Fibroblast of lung (primary cell): Measurements from ENCODE around the gene DAB1. TPM values are rescaled to one million over a fixed set of nuclear protein-coding genes. Genes with fewer than 3 reads are reported as not detected.

ENCODE experiments used
- DNase-seq, 2 donors: peaks; one replicate each; pipeline versions ENCODE4 v3.0.0 to v3.0.0-alpha.2; 2010; ENCODE audit warnings: low read depth in 2 of 2
- H2AFZ ChIP-seq: 2 replicates; pipeline ENCODE4 v1.5.1; 2012; ENCODE audit warnings: low read length, control low read depth, inconsistent platforms
- H3K27ac ChIP-seq: 2 replicates; pipeline ENCODE4 v1.5.1; 2011; ENCODE audit warnings: low read length, control low read depth; ENCODE audit not compliant: insufficient read depth
- H3K27me3 ChIP-seq: 2 replicates; pipeline ENCODE4 v1.5.1; 2011; ENCODE audit warnings: mild to moderate bottlenecking, low read length; ENCODE audit not compliant: control insufficient read depth, insufficient read depth
- H3K36me3 ChIP-seq: 2 replicates; pipeline ENCODE4 v1.5.1; 2011; ENCODE audit warnings: low read length; ENCODE audit not compliant: control insufficient read depth, insufficient read depth
- H3K4me1 ChIP-seq: 2 replicates; pipeline ENCODE4 v1.5.1; 2011; ENCODE audit warnings: low read length; ENCODE audit not compliant: control insufficient read depth, insufficient read depth; ENCODE audit errors: extremely low read depth
- H3K4me2 ChIP-seq: 2 replicates; pipeline ENCODE4 v1.5.1; 2011; ENCODE audit warnings: low read length, control low read depth; ENCODE audit not compliant: insufficient read depth; ENCODE audit errors: extremely low read depth
- H3K4me3 ChIP-seq, 4 experiments: fragments of 200-600 bp in 1 of 4; sonication (generic) in 1 of 4; replicated peaks in 1 of 4; 2 replicates each; pipeline ENCODE4 v1.5.1; 2011 to 2016; ENCODE audit warnings: low read length in 4 of 4, low read depth in 3 of 4, mild to moderate bottlenecking in 3 of 4, control low read depth in 2 of 4, inconsistent platforms in 1 of 4, mixed read lengths in 1 of 4; ENCODE audit not compliant: insufficient read depth in 1 of 4; ENCODE audit errors: control extremely low read depth in 1 of 4
- H3K79me2 ChIP-seq: 2 replicates; pipeline ENCODE4 v1.5.1; 2012; ENCODE audit warnings: mild to moderate bottlenecking, low read length, inconsistent platforms; ENCODE audit not compliant: control insufficient read depth, insufficient read depth
- H3K9ac ChIP-seq: 2 replicates; pipeline ENCODE4 v1.5.1; 2011; ENCODE audit warnings: mild to moderate bottlenecking, low read length, control low read depth; ENCODE audit not compliant: insufficient read depth
- H3K9me3 ChIP-seq: 2 replicates; pipeline ENCODE4 v1.5.1; 2012; ENCODE audit warnings: low read depth, low read length; ENCODE audit not compliant: control insufficient read depth, insufficient read depth
- H4K20me1 ChIP-seq: 2 replicates; pipeline ENCODE4 v1.5.1; 2011; ENCODE audit warnings: low read length; ENCODE audit not compliant: control insufficient read depth, insufficient read depth; ENCODE audit errors: extremely low read depth
- CTCF ChIP-seq, 2 donors: IDR thresholded peaks in 1 of 2; conservative IDR thresholded peaks in 1 of 2; 1 replicate in 1 of 2; 2 replicates in 1 of 2; pipeline ENCODE4 v1.5.1; 2011 to 2012; ENCODE audit warnings: low read length in 2 of 2, control low read depth in 1 of 2, inconsistent platforms in 1 of 2, low read depth in 1 of 2, mild to moderate bottlenecking in 1 of 2
- EZH2 ChIP-seq: IDR thresholded peaks from 2 replicates; pipeline ENCODE4 v1.5.1; 2012; ENCODE audit warnings: low read length, control low read depth, mild to moderate bottlenecking; ENCODE audit errors: missing control alignments
- polyA plus RNA-seq, 2 donors: library from polyadenylated mRNA; depleted of rRNA in 1 of 2; stranded (reverse) in 1 of 2; unstranded in 1 of 2; fragments of >200 nt; gene quantifications; 2 replicates each; pipeline ENCODE4 v1.2.1, GENCODE V29; 2011 to 2012; ENCODE audit warnings: missing spikeins in 1 of 2
- total RNA-seq: library from RNA; depleted of rRNA; stranded (reverse); fragments of >200 nt; gene quantifications from 2 replicates; pipeline ENCODE4 v1.2.1, GENCODE V29; 2014

Gene DAB1
- total and polyA plus RNA-seq, 2 donors (not counting 1 experiment from before 2014, with no cell fraction given), result 0.17 to 2.0 TPM

- Histone ChIP-seq H3K9me3 (no peaks in the 10 kb centered on the region), H3K27ac (no peak overlapping the region), H3K79me2 (no peaks in the 10 kb centered on the region), H2AFZ (no peak overlapping the region), H3K36me3 (no peaks in the 10 kb centered on the region), H3K9ac (no peak overlapping the region), H4K20me1 (no peaks in the 10 kb centered on the region), H3K4me1 (no peaks in the 10 kb centered on the region), H3K4me3 (no peak overlapping the region), H3K4me2 (no peak overlapping the region), H3K27me3 (no peaks in the 10 kb centered on the region)
- TF ChIP-seq EZH2 (no peak), CTCF (conservative IDR thresholded peaks at IDR 0.05 in 1 of 2, IDR thresholded peaks at IDR 0.05 in 1 of 2; ENCODE audit: low read depth in 1 of 2, low read length in 2 of 2) (no peak)
- DNase-seq, result no peak
Observed at GRCh38 chr1:57202241-57202640, 221.6 kb downstream of the DAB1 start.

GRCh38 chr1:57198912-57199311 lies 224.9 kb downstream of the DAB1 start:
- Histone ChIP-seq H3K36me3 (no peaks in the 10 kb centered on the region), H3K4me2 (no peak overlapping the region), H3K9me3 (no peaks in the 10 kb centered on the region), H3K27ac (no peak overlapping the region), H2AFZ (no peak overlapping the region), H3K27me3 (no peaks in the 10 kb centered on the region), H3K9ac (no peak overlapping the region), H3K4me1 (no peaks in the 10 kb centered on the region), H4K20me1 (no peaks in the 10 kb centered on the region), H3K79me2 (no peaks in the 10 kb centered on the region), H3K4me3 (no peak overlapping the region)
- TF ChIP-seq EZH2, result no peak
- no peak for TF ChIP-seq CTCF (conservative IDR thresholded peaks at IDR 0.05 in 1 of 2, IDR thresholded peaks at IDR 0.05 in 1 of 2; ENCODE audit: low read depth in 1 of 2, low read length in 2 of 2)
- no peak for DNase-seq

- Histone ChIP-seq H3K4me2 (no peak overlapping the region), H3K27ac (no peak overlapping the region), H3K36me3 (no peaks in the 10 kb centered on the region), H3K4me1 (no peaks in the 10 kb centered on the region), H3K79me2 (no peaks in the 10 kb centered on the region), H4K20me1 (no peaks in the 10 kb centered on the region), H3K9ac (no peak overlapping the region), H2AFZ (no peak overlapping the region), H3K9me3 (no peaks in the 10 kb centered on the region), H3K27me3 (no peaks in the 10 kb centered on the region), H3K4me3 (no peak overlapping the region)
- DNase-seq, result no peak
- no peak for TF ChIP-seq EZH2
Observed at GRCh38 chr1:57195436-57195941, 228.4 kb downstream of the DAB1 start.
